Esophagus mucosa (tissue), 1 donor: ENCODE results near the gene NETO2. TPM values are rescaled to one million over a fixed set of nuclear protein-coding genes. Genes with fewer than 3 reads are reported as not detected.

Experiments
- ATAC-seq: fragments of 200-7000 bp; cut with Tn5 transposase; one replicate; pipeline ENCODE4 v1.9.1; 2020
- total RNA-seq: library from RNA; stranded (reverse); gene quantifications from one replicate; pipeline ENCODE4 v1.2.4, GENCODE V29; 2023
- donor health status: DM: yes; HTN: yes; CAD: no.

The NETO2 gene
- total RNA-seq, 1 donor from 2014 or later = 12.0 TPM

DNA sequence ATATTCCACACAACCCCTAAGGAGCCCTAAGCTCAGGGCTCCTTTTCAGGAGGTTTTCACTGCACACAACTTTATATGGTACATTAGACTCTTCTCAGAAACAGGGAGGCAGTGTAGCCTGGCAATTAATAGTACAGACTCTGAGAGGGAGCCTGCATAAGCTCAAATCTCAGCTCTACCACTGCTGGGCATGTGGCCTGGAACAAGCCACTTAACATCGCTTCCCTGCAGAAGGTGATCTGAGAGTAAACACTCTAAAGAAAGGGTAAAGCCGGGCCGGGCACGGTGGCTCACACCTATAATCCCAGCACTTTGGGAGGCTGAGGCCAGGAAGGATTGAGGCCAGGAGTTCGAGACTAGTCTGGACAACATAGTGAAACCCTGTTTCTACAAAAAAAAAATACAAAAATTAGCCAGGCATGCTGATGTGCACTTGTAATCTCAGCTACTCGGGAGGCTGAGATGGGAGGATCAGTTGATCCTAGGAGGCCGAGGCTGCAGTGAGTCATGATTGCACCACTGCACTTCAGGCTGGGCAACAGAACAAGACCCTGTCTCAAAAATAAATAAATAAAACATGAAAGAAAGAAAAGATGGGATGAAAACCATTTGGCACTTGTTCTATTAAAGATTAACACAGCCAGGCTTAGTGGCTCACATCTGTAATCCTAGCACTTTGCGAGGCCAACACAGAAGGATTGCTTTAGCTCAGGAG is 99.6 kb downstream of the NETO2 start:
- no peak for ATAC-seq

DNA sequence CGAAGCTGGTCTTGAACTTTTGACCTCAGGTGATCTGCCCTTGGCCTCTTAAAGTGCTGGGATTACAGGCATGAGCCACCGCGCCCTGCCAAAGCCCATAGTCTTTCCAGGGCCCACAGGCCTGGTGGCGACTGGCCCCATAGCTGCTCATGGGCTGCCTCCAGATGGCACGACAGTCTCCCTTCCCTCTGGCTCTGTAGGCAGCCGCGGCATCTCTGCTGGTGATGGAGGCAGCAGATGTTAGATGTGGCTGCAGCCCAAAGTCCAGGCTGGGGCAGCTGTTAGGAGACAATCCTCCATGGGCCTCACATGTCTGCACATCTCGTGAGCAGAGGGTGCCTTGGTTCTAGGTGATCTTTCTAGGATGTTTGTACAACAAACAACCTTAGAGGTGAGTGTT is 100.5 kb downstream of the NETO2 start:
- ATAC-seq = no peak

DNA sequence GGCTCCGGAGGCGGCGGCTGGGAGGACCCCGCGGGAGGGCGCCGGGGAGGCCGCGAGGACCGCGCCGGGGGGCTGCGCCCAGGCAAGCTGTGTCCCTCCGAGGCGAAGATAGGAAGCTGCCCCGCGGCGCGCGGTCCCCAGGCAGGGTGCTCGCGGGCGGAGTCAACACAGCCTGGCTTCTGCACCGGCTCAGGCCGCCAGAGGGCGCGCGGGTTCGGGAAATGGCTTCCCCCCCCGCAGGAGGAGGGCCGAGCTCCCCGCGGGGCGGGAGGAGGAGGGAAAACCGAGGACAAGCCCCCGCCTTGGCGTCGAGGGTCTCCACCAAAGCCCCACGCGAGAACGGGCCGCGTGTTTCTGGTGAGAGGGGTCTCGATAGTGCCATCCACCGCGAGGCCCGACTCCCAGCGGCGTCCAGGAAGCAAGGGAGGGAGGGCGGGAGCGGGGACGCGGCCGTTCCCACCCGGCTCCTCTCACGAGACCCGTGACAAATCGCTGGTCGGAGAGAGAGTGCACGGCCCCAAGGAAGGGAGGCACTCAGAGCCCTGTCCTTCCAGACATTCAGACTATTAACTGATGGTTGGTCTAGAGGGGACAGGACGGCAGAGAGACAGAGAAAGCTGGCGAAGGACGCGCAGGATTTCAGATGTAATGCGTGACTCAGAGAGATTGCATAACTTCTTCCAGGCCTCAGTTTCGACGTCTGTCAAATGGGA is 105.8 kb downstream of the NETO2 start:
- ATAC-seq = peak; percentile 96

DNA sequence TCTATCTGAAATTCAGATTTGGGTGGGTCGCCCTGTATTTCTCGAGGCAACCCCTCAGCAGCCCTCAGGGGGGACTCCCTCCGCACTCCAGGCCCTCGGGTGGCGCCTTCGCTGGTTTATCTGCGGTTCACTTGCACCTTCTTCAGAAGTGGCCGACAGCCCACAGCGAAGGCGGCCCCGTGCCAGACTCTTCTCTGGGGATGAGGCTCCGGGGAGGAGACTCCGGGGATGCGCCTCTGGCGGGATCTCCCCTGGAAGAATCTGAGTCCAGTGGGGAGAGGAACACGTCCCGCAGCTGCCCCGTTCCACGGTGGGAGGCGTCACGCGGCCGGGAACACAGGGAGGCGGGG is 106.4 kb downstream of the NETO2 start:
- ATAC-seq = peak; percentile 21

DNA sequence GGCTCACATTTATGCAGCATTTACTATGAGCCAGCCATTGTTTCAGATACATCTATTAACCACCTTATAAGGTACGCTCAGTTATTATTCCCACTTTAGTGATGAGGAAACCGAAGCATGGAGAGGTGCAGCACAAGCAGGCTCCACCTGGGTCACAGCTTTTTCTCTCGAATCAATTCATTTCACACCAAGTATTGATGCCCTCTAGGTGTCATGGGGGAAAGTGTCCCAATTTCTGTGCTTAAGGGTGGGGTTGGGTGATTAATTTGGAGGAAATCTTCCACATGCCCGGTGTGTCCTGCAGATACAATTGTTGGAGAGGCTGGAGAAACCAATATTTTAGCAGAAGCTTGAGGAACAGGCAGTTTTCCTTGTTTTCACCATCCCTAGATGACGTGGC is 107.5 kb downstream of the NETO2 start:
- no peak for ATAC-seq

DNA sequence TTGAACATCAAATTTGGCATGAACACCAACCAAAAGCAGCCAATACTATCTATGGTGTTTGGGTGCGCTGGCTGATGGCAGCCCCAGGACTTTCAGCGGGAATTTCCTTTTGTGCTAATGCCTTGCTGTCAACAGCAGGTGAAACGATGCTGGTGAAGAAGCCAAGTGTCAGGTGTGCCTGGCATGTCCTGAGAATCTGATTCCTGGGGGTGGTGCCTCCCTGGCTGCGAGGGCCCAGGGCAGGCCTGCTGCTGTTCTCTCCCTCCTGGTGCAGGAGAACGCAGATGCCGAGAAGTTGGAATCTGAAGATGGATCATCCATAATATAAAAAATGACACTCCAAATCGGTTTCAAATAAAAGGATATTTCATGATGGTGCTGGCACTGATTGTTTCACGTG is 108.3 kb downstream of the NETO2 start:
- no peak for ATAC-seq

DNA sequence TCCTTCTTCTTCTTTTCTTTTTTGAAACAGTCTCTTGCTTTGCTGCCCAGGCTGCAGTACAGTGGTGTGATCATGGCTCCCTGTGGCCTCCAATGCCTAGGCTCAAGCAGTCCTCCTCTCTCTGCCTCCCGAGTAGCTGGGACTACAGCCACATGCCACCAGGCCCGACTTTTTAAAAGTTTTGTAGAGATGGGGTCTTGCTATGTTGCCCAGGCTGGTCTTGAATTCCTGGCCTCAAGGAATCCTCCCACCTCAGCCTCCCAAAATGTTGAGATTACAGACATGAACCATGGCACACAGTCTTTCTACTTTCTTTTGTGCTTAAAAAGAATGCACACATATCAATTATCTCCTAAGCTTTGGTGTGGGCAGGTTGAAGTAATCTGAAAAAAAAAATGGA is 109.3 kb downstream of the NETO2 start:
- no peak for ATAC-seq

DNA sequence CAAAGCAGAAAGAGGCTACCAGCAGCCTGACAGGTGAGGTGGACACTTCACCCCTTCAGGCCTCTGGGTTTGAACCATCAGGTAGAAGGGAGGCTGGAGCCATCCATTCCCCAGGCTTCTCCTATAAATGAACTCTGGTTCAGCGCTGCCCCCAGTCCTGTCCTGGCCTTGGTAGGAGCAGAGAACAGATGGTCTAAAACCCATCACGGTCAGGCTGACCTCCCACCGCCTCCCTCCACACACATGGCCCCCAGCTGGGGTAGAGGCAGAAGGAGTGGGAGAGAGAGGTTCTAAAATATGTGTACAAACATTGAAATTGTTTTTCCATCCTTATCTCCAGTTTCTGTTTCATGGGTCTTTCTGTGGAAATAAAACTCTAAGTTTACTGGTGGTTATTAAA is 110.6 kb downstream of the NETO2 start:
- no peak for ATAC-seq

DNA sequence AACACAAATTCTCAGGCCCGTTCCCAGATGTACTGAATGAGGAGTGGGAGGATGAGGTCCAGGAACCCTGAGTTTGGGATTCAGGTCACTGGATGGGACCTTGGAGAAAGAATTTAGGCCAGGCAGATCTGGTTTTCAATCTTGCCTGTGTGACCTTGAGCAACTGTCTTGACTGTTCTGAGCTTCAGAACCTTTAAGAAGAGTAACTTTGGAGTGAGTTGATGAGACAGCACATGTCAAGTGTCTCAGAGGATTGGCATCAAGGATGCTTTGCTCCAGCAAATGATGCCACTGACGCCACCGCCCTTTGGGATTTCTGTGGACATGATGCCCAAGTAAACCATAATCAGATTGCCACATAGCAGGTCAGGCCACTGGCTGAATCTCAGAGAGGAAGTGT is 114.0 kb downstream of the NETO2 start:
- ATAC-seq = no peak

DNA sequence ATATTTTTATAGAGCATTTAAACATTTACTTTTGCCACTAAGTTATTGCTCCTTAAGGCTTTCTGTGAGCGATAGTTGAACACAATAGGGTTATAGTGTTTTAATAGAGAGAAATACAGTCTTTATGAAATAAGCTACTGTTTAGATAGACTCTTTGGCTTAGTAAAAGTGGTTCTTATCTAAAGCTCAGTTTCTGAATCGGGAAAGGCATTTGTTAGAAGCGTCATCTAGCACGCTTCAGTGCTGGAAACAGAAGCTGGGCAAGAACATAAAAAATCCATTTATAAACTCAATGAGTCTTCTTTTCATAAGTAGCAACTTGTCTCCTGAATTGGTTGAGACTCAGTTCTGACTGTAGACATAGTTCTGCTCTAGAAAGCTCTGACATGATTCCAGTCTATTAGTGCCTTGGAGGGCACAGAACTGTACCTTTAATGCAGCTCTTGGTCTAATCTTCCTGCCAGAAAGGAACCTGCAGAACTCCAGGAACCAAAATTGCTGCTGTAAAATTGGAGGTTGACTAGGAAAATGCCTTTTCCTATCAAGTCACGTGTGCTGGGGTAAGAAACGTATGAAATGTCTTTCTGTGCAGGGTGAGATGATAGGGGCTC is 114.9 kb downstream of the NETO2 start:
- ATAC-seq = no peak

Other genes starting within 250 kb of the NETO2 start
- 44.6 TPM for gene DNAJA2, start 170.3 kb downstream of the NETO2 start, total RNA-seq